Neural cell (in vitro differentiated cells): ENCODE data around the gene RMRP. TPM values are rescaled to one million over a fixed set of nuclear protein-coding genes. Genes with fewer than 3 reads are reported as not detected.
A peak's percentile ranks its signal among the peaks of the same experiment; 100 is the strongest.

Experiments
- H2AFZ ChIP-seq: fragments of 200-600, 300-800 bp; sonication (generic), shearing (Covaris generic); 2 replicates; pipeline ENCODE4 v1.6.0; 2014; ENCODE audit warnings: low read depth, mild to moderate bottlenecking, antibody characterized with exemption, low read length, moderate library complexity
- H3F3A ChIP-seq: fragments of 200-600 bp; shearing (Covaris generic); 2 replicates; pipeline ENCODE4 v1.6.1; 2016; ENCODE audit warnings: mild to moderate bottlenecking, moderate library complexity, mixed read lengths, antibody characterized with exemption, low read length; ENCODE audit not compliant: insufficient read depth, poor library complexity, severe bottlenecking
- H3K27ac ChIP-seq: fragments of 200-600, 300-800 bp; sonication (generic), shearing (Covaris generic); 2 replicates; pipeline ENCODE4 v1.5.1; 2014; ENCODE audit warnings: mild to moderate bottlenecking, low read length, moderate library complexity
- H3K27me3 ChIP-seq: fragments of 300-800, 200-600 bp; sonication (generic), shearing (Covaris generic); 2 replicates; pipeline ENCODE4 v1.6.0; 2014; ENCODE audit warnings: mild to moderate bottlenecking, low read depth, low read length, moderate library complexity; ENCODE audit not compliant: insufficient read depth
- H3K36me3 ChIP-seq: fragments of 300-800, 200-600 bp; sonication (generic), shearing (Covaris generic); 2 replicates; pipeline ENCODE4 v1.5.1; 2014; ENCODE audit warnings: mild to moderate bottlenecking, antibody characterized with exemption, low read length, moderate library complexity; ENCODE audit not compliant: insufficient read depth
- H3K4me2 ChIP-seq: fragments of 300-800, 200-600 bp; sonication (generic), shearing (Covaris generic); 2 replicates; pipeline ENCODE4 v1.6.0; 2014; ENCODE audit warnings: mild to moderate bottlenecking, low read length
- H3K4me3 ChIP-seq: fragments of 300-800, 200-600 bp; sonication (generic), shearing (Covaris generic); 2 replicates; pipeline ENCODE4 v1.5.1; 2014; ENCODE audit warnings: mild to moderate bottlenecking, low read length, moderate library complexity
- H3K79me2 ChIP-seq: fragments of 200-600 bp; shearing (Covaris generic); replicated peaks from 2 replicates; pipeline ENCODE4 v1.6.0; 2014; ENCODE audit warnings: mild to moderate bottlenecking, low read length, moderate library complexity; ENCODE audit not compliant: insufficient read depth
- H3K9ac ChIP-seq: fragments of 300-800, 200-600 bp; sonication (generic), shearing (Covaris generic); 2 replicates; pipeline ENCODE4 v1.6.1; 2016; ENCODE audit warnings: mild to moderate bottlenecking, low read length, mixed read lengths
- H3K9me2 ChIP-seq: fragments of 200-600 bp; shearing (Covaris generic); 2 replicates; pipeline ENCODE4 v1.6.1; 2016; ENCODE audit warnings: mild to moderate bottlenecking, low read length, mixed read lengths; ENCODE audit not compliant: insufficient read depth
- H3K9me3 ChIP-seq: fragments of 200-600, 300-800 bp; sonication (generic), shearing (Covaris generic); 2 replicates; pipeline ENCODE4 v1.6.1; 2016; ENCODE audit warnings: mild to moderate bottlenecking, mixed run types, low read length, moderate library complexity, mixed read lengths
- H4K20me1 ChIP-seq: fragments of 200-600 bp; shearing (Covaris generic); 2 replicates; pipeline ENCODE4 v1.6.1; 2016; ENCODE audit warnings: mild to moderate bottlenecking, mixed run types; ENCODE audit not compliant: insufficient read depth
- EP300 ChIP-seq: fragments of 450-650 bp; conservative IDR thresholded peaks from 2 replicates; pipeline ENCODE4 v1.6.1; 2014; ENCODE audit warnings: antibody characterized with exemption, mild to moderate bottlenecking, moderate library complexity; ENCODE audit not compliant: poor library complexity, severe bottlenecking
- EZH2 ChIP-seq: fragments of 200-600, 300-800 bp; shearing (Covaris generic), sonication (generic); IDR thresholded peaks from 2 replicates; pipeline ENCODE4 v1.6.1; 2014; ENCODE audit warnings: antibody characterized with exemption, low read length, borderline replicate concordance, mild to moderate bottlenecking; ENCODE audit not compliant: insufficient read depth, poor library complexity, severe bottlenecking
- MXI1 ChIP-seq: fragments of 450-650 bp; conservative IDR thresholded peaks from 2 replicates; pipeline ENCODE4 v1.6.1; 2014; ENCODE audit warnings: antibody characterized with exemption, mild to moderate bottlenecking; ENCODE audit not compliant: poor library complexity, severe bottlenecking
- POLR2AphosphoS5 ChIP-seq: IDR thresholded peaks from 2 replicates; pipeline ENCODE4 v1.6.1; 2012
- RAD21 ChIP-seq: fragments of 450-650 bp; conservative IDR thresholded peaks from 2 replicates; pipeline ENCODE4 v1.6.1; 2014; ENCODE audit warnings: antibody characterized with exemption, mild to moderate bottlenecking, moderate library complexity
- SMC3 ChIP-seq: fragments of 450-650 bp; conservative IDR thresholded peaks from 2 replicates; pipeline ENCODE4 v1.6.1; 2014; ENCODE audit warnings: antibody characterized with exemption, mild to moderate bottlenecking, moderate library complexity; ENCODE audit not compliant: poor library complexity
- TAF1 ChIP-seq: IDR thresholded peaks from 2 replicates; pipeline ENCODE4 v1.6.1; 2012; ENCODE audit warnings: low read depth
- polyA plus RNA-seq: library from polyadenylated mRNA; depleted of rRNA; stranded (reverse); fragments of >200 nt; gene quantifications from 2 replicates; pipeline ENCODE4 v1.2.3, GENCODE V29; 2014
- TF ChIP-seq, protein P1 (sequence below): IDR thresholded peaks from 2 replicates; pipeline ENCODE4 v1.6.1; 2012; ENCODE audit warnings: borderline replicate concordance
- TF ChIP-seq, protein P2 (sequence below): fragments of 450-650 bp; IDR thresholded peaks from 2 replicates; pipeline ENCODE4 v1.5.1; 2014; ENCODE audit warnings: antibody characterized with exemption, mild to moderate bottlenecking, moderate library complexity; ENCODE audit not compliant: poor library complexity, severe bottlenecking

The RMRP gene
- polyA plus RNA-seq, 1 donor from 2014 or later: not detected

DNA sequence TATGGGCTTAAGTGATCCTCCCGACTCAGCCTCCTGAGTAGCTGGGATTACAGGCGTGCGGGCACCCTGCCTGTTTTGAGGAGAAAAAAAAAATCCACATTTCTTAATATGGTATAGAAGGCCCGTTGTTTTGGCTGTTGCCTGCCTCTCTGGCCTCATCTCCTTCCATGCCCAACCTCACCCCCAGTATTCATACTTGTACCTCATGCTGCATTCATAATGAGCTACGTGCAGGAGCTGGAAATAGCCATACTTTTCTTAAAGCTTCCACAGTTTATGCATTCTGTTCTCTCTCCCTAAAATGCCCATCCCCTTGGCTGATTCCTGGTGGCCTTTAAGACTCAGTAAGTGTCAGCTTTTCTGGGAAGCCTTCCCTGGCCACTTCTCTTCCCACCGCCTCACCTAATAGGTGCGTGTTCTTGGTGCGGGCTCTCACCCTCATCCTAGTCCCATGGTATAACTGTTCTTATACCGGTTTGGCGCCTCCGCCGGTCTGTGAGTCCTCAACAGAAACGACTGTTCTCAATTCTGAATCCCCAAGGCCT is 34.0 kb upstream of the RMRP start:
- H3K27ac ChIP-seq: no peak overlapping the region
- peaks cover 27% of the 10 kb centered on the region for H3K27me3 ChIP-seq
- H3K9me3 ChIP-seq: no peaks in the 10 kb centered on the region
- no peak overlapping the region for H3K4me3 ChIP-seq
- no peaks in the 10 kb centered on the region for H3K79me2 ChIP-seq
- no peaks in the 10 kb centered on the region for H3K36me3 ChIP-seq
- H3F3A ChIP-seq: no peaks in the 10 kb centered on the region
- no peaks in the 10 kb centered on the region for H4K20me1 ChIP-seq
- TF ChIP-seq RAD21 (no peak), EZH2 (no peak), MXI1 (no peak), EP300 (no peak), POLR2AphosphoS5 (no peak), TAF1 (no peak), SMC3 (no peak)
- TF ChIP-seq, protein P1, sequence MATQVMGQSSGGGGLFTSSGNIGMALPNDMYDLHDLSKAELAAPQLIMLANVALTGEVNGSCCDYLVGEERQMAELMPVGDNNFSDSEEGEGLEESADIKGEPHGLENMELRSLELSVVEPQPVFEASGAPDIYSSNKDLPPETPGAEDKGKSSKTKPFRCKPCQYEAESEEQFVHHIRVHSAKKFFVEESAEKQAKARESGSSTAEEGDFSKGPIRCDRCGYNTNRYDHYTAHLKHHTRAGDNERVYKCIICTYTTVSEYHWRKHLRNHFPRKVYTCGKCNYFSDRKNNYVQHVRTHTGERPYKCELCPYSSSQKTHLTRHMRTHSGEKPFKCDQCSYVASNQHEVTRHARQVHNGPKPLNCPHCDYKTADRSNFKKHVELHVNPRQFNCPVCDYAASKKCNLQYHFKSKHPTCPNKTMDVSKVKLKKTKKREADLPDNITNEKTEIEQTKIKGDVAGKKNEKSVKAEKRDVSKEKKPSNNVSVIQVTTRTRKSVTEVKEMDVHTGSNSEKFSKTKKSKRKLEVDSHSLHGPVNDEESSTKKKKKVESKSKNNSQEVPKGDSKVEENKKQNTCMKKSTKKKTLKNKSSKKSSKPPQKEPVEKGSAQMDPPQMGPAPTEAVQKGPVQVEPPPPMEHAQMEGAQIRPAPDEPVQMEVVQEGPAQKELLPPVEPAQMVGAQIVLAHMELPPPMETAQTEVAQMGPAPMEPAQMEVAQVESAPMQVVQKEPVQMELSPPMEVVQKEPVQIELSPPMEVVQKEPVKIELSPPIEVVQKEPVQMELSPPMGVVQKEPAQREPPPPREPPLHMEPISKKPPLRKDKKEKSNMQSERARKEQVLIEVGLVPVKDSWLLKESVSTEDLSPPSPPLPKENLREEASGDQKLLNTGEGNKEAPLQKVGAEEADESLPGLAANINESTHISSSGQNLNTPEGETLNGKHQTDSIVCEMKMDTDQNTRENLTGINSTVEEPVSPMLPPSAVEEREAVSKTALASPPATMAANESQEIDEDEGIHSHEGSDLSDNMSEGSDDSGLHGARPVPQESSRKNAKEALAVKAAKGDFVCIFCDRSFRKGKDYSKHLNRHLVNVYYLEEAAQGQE: no peak
- TF ChIP-seq, protein P2, sequence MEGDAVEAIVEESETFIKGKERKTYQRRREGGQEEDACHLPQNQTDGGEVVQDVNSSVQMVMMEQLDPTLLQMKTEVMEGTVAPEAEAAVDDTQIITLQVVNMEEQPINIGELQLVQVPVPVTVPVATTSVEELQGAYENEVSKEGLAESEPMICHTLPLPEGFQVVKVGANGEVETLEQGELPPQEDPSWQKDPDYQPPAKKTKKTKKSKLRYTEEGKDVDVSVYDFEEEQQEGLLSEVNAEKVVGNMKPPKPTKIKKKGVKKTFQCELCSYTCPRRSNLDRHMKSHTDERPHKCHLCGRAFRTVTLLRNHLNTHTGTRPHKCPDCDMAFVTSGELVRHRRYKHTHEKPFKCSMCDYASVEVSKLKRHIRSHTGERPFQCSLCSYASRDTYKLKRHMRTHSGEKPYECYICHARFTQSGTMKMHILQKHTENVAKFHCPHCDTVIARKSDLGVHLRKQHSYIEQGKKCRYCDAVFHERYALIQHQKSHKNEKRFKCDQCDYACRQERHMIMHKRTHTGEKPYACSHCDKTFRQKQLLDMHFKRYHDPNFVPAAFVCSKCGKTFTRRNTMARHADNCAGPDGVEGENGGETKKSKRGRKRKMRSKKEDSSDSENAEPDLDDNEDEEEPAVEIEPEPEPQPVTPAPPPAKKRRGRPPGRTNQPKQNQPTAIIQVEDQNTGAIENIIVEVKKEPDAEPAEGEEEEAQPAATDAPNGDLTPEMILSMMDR: no peak
- H3K9ac ChIP-seq: no peak overlapping the region
- no peak overlapping the region for H2AFZ ChIP-seq
- H3K9me2 ChIP-seq: no peaks in the 10 kb centered on the region
- H3K4me2 ChIP-seq: no peak overlapping the region

DNA sequence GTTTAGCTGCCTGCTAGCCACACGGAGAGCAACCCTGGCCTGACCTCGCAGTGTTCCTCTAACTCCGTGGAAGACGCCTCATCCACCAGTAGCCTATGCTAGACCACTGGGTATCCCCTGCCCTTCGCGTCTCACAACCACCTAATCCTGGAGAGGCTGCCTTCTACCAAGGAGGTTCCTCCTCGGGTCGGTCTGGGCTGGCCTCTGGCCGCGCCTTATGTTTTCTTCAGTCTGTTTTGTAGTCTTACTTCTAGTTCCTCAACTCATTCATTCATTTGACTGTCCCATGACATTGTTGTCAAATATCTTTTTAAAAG is 33.5 kb upstream of the RMRP start:
- Histone ChIP-seq H3K9me2 (no peaks in the 10 kb centered on the region), H3K9me3 (no peaks in the 10 kb centered on the region), H3K79me2 (no peaks in the 10 kb centered on the region), H2AFZ (no peak overlapping the region), H3K4me2 (no peak overlapping the region), H3K36me3 (no peaks in the 10 kb centered on the region), H3K4me3 (no peak overlapping the region), H3K27ac (no peak overlapping the region), H3K27me3 (peaks cover 27% of the 10 kb centered on the region), H4K20me1 (no peaks in the 10 kb centered on the region), H3F3A (no peaks in the 10 kb centered on the region), H3K9ac (peak overlapping the region; percentile 26)
- TF ChIP-seq, protein P1: no peak
- TF ChIP-seq EP300: no peak
- TF ChIP-seq MXI1: no peak
